GM10266 (cell line): ENCODE results near the gene POLG2.
"Not testable (repeated sequence)": the region's sequence is repeated elsewhere in the genome, so short reads cannot be mapped to it uniquely, and the experiment has no call there.

Experiments used
- DNase-seq: peaks from one replicate; pipeline ENCODE4 v3.0.0; 2012; ENCODE audit errors: extremely low spot score
- TF ChIP-seq, protein P1 (sequence below): IDR thresholded peaks from 2 replicates; pipeline ENCODE4 v1.5.1; 2012; ENCODE audit warnings: mild to moderate bottlenecking, low read depth; ENCODE audit not compliant: control insufficient read depth, insufficient read depth; ENCODE audit errors: missing control alignments

The POLG2 gene

DNA sequence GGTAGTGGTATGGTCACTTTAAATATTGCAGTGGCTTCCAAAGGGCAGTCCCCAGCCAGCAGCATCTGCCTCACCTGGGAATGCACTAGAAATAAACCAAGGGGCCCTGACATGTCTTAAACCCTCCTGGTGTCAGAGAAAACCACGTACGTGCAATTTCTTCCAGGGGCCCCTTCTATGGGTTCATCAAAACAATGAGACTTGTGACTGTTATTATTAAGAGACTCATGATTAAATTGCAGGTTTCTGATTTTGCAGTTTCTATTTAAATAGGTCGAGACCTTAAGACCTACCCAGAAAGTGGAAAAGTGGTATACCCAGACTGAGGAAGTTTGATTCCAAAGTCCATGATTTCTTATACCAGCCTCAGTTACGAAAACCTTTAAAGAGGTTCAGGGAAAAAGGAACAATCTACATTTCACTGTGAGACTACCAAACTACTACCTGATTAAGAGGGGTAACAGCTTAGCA lies 746 bp upstream of the POLG2 start:
- DNase-seq, result peak; percentile 33

DNA sequence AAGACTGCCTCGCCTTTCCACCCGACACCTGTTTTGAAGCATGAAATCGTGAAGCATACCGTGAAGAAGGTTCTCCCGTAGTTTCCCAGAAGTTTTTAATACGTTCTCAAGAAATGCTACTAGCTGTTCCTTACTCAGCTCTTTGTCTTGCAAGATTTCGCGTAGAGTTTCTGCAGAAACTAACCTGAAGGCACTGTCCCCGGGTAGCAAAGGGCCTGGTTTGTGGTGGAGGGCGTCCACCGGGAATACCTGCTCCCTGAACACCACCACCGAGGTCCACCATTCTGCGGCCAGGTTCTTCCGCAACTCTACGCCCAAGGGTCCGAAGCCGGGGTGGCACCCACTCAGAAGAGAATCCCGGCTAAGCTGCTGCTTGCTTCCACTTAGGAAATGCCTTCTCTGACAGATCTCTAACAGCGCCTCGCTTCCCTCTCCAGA lies 487 bp downstream of the POLG2 start:
- TF ChIP-seq, protein P1, sequence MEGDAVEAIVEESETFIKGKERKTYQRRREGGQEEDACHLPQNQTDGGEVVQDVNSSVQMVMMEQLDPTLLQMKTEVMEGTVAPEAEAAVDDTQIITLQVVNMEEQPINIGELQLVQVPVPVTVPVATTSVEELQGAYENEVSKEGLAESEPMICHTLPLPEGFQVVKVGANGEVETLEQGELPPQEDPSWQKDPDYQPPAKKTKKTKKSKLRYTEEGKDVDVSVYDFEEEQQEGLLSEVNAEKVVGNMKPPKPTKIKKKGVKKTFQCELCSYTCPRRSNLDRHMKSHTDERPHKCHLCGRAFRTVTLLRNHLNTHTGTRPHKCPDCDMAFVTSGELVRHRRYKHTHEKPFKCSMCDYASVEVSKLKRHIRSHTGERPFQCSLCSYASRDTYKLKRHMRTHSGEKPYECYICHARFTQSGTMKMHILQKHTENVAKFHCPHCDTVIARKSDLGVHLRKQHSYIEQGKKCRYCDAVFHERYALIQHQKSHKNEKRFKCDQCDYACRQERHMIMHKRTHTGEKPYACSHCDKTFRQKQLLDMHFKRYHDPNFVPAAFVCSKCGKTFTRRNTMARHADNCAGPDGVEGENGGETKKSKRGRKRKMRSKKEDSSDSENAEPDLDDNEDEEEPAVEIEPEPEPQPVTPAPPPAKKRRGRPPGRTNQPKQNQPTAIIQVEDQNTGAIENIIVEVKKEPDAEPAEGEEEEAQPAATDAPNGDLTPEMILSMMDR, result no peak
- DNase-seq, result no peak

More for the DNA sequence above, 746 bp upstream of the POLG2 start:
- TF ChIP-seq, protein P1, result no peak

DNA sequence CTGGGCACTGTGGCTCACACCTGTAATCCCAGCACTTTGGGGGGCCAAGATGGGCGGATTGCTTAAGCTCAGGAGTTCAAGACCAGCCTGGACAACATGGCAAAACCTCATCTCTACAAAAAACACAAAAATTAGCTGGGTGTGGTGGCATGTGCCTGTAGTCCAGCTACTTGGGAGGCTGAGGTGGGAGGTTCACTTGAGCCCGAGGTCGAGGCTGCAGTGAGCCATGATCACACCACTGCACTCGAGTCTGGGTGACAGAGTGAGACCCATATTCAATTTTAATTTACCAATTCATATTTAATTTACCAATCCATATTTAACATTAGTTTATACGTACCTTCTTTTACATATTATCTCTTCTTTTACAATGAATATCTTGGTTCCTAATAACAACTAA lies 1.6 kb downstream of the POLG2 start:
- DNase-seq, result not testable (repeated sequence)

DNA sequence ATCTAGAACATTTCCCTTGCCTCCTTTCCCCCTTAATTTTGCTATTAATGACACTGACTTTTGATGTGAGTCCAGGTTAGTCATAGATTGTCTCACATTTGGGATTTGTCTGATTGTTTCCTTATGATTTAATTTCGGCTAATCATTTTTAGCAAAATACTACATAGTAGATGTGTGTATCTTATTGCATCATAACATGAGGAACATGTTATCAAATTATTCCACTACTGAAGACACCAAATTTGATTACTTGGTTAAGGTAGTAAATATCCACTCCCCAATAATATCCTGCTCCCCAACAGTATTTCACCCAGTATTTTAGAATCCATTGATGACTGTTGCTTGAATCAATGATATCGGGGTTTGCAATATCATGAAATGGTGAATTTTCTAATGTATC lies 2.7 kb downstream of the POLG2 start:
- DNase-seq, result no peak

DNA sequence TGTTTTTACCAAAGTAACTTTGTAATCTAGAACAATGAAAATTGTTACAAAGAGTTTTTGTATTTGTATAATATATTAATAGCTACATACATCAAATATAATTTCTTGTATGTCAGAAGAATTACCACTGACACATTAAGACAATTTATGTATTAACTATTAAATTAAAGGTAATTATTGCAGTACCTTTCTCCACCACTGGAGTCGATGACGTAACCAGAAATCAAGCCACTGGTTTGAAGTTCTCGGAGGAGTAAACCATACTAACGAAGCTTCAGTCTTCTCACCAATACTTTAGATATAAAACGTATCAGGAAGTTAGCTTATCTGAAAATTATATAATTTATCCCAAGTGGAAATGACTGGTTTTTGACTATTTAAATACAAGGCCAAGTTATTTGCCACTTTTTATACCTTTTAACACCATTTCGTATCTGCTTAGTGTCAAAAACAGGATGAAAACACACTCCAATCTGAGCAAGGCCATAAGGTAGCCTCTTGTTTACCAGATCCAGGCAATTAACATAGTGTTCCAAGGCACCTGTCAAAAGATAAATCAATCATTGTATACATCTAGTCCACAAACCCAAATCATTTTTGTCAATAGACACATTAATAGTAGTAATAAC lies 4.3 kb downstream of the POLG2 start:
- TF ChIP-seq, protein P1, result peak; percentile 4
- DNase-seq, result no peak

More for the DNA sequence above, 2.7 kb downstream of the POLG2 start:
- TF ChIP-seq, protein P1, result no peak

DNA sequence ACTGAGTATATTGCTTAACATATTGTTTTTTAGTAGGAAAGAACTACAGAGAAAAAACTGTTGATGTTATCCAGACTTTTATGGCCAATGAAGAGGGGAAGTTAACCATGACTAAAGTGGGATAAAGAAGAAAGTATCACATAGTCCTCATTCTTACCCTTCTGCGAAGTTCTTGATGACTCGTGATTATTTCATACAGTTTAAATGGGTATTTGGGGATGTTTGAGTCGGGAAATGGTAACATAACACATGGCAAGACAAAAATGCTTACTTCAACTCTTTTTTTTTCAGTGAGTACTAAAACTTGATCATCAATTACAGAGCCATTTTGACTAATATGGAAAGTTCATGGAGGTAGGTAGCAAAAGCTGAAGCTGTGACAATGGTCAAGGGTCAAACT lies 4.9 kb downstream of the POLG2 start:
- TF ChIP-seq, protein P1, result no peak
- DNase-seq, result no peak

DNA sequence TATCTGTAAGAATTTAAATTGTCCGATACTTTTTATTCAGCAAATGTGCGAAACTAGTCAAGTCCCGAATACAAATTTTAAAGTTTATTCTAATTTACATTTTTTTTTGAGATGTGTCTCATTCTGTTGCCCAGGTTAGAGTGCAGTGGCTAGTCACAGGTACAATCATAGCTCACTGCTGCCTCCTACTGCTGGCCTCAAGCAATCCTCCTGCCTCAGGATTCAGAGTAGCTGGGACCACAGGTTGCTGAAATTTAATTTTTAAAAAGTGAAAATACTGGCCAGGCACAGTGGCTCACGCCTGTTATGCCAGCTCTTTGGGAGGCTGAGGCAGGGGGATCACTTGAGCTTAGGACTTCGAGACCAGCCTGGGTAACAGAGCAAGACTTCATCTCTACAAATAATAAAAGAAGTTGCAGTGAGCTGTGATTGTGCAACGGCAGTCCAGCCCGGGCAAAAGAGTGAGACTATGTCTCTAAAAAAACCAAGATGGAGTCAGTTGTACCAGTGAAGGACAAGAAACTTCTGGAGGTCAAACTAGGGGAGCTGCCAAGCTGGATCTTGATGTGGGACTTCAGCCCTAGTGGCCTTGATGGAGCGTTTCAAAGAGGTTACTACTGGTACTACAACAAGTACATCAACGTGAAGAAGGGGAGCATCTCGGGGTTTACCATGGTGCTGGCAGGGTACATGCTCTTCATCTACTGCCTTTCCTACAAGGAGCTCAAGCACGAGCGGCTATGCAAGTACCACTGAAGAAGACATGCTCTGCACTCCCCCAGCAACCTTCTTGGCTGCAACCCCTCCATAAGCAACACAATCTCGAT lies 5.6 kb downstream of the POLG2 start:
- TF ChIP-seq, protein P1, result peak; percentile 63
- DNase-seq, result no peak
